ENCODE data around the gene C12orf42. TPM values are rescaled to one million over a fixed set of nuclear protein-coding genes. Genes with fewer than 3 reads are reported as not detected.

The C12orf42 gene
- total RNA-seq, 1 experiment from 2014 or later = not detected

GRCh38 chr12:103373088-103373523, 122.7 kb downstream of the C12orf42 start:
- H3K4me2 ChIP-seq = no peak overlapping the region
- POLR2A ChIA-PET (ENCODE audit: unreplicated experiment) = no interaction called here
- TF ChIP-seq EZH2 (IDR thresholded peaks at IDR 0.05; ENCODE audit: low read depth) = no peak
- no peak for TF ChIP-seq CTCF (conservative IDR thresholded peaks at IDR 0.05)
- no peaks in the 10 kb centered on the region for H3K36me3 ChIP-seq (ENCODE audit: low read depth)
- H4K20me1 ChIP-seq (ENCODE audit: insufficient read depth) = no peaks in the 10 kb centered on the region
- no peak overlapping the region for H3K4me3 ChIP-seq
- H3K27ac ChIP-seq = no peak overlapping the region
- peaks cover 4% of the 10 kb centered on the region; the same call in 1 of the 2 replicates for H3K27me3 ChIP-seq (ENCODE audit: insufficient read depth, low read depth)
- H3K4me1 ChIP-seq (replicated peaks; ENCODE audit: insufficient read depth) = no peaks in the 10 kb centered on the region
- no peak for DNase-seq
- no TSS peak for BruUV-seq (replicated peaks)
- H3K9me2 ChIP-seq (ENCODE audit: insufficient read depth) = no peaks in the 10 kb centered on the region
- CTCF ChIA-PET = no interaction called here
- no peaks in the 10 kb centered on the region for H3F3A ChIP-seq (ENCODE audit: insufficient read depth, low read depth)
- H3K9me3 ChIP-seq (ENCODE audit: insufficient read depth, low read depth) = no peaks in the 10 kb centered on the region
- no peaks in the 10 kb centered on the region for H3K79me2 ChIP-seq (ENCODE audit: low read depth)
- intact Hi-C loops (cut with micrococcal nuclease; ENCODE audit: unreplicated experiment) = no loop called here
- no peak overlapping the region for H2AFZ ChIP-seq

GRCh38 chr12:103369929-103370328, 125.8 kb downstream of the C12orf42 start:
- Histone ChIP-seq H3F3A (ENCODE audit: insufficient read depth, low read depth) (no peaks in the 10 kb centered on the region), H3K9me3 (ENCODE audit: insufficient read depth, low read depth) (no peaks in the 10 kb centered on the region), H4K20me1 (ENCODE audit: insufficient read depth) (no peaks in the 10 kb centered on the region), H3K79me2 (ENCODE audit: low read depth) (no peaks in the 10 kb centered on the region), H3K4me3 (no peak overlapping the region), H3K9me2 (ENCODE audit: insufficient read depth) (no peaks in the 10 kb centered on the region), H3K36me3 (ENCODE audit: low read depth) (no peaks in the 10 kb centered on the region), H3K27me3 (ENCODE audit: insufficient read depth, low read depth) (no peaks in the 10 kb centered on the region), H3K4me1 (replicated peaks; ENCODE audit: insufficient read depth) (no peaks in the 10 kb centered on the region), H2AFZ (no peak overlapping the region), H3K27ac (no peak overlapping the region), H3K4me2 (no peak overlapping the region)
- no peak for DNase-seq
- ChIA-PET CTCF (no interaction called here), POLR2A (ENCODE audit: unreplicated experiment) (no interaction called here)
- TF ChIP-seq EZH2 (IDR thresholded peaks at IDR 0.05; ENCODE audit: low read depth) (no peak), CTCF (conservative IDR thresholded peaks at IDR 0.05) (no peak)
- no TSS peak for BruUV-seq (replicated peaks)
- intact Hi-C loops (cut with micrococcal nuclease; ENCODE audit: unreplicated experiment) = no loop called here

- Histone ChIP-seq H3K9me2 (ENCODE audit: insufficient read depth) (no peaks in the 10 kb centered on the region; the same call in 1 of the 2 replicates), H3K36me3 (ENCODE audit: low read depth) (no peaks in the 10 kb centered on the region), H3K79me2 (ENCODE audit: low read depth) (no peaks in the 10 kb centered on the region), H3K9me3 (ENCODE audit: insufficient read depth, low read depth) (no peaks in the 10 kb centered on the region), H2AFZ (no peak overlapping the region), H3K27ac (no peak overlapping the region), H3K27me3 (ENCODE audit: insufficient read depth, low read depth) (no peaks in the 10 kb centered on the region), H3K4me1 (replicated peaks; ENCODE audit: insufficient read depth) (no peaks in the 10 kb centered on the region), H3K4me3 (no peak overlapping the region), H3F3A (ENCODE audit: insufficient read depth, low read depth) (no peaks in the 10 kb centered on the region), H3K4me2 (no peak overlapping the region), H4K20me1 (ENCODE audit: insufficient read depth) (no peaks in the 10 kb centered on the region)
- intact Hi-C loops (cut with micrococcal nuclease; ENCODE audit: unreplicated experiment) = no loop called here
- CTCF ChIA-PET = no interaction called here
- POLR2A ChIA-PET (ENCODE audit: unreplicated experiment) = no interaction called here
- DNase-seq = no peak
- TF ChIP-seq EZH2 (IDR thresholded peaks at IDR 0.05; ENCODE audit: low read depth) (no peak), CTCF (conservative IDR thresholded peaks at IDR 0.05) (no peak)
- BruUV-seq (replicated peaks) = no TSS peak
These were observed 127.6 kb downstream of the C12orf42 start for GRCh38 chr12:103368167-103368566.
